Mesendoderm (in vitro differentiated cells): ENCODE results near the gene TINCR.

Experiments used
- DNase-seq: peaks from one replicate; pipeline ENCODE4 v3.0.0; 2013
- H2AK5ac ChIP-seq: 2 replicates; pipeline ENCODE4 v1.6.1; 2013; ENCODE audit warnings: low read length, inconsistent platforms
- H2BK120ac ChIP-seq: 2 replicates; pipeline ENCODE4 v1.6.1; 2013; ENCODE audit warnings: low read depth, mild to moderate bottlenecking, low read length, moderate library complexity, mixed read lengths
- H2BK15ac ChIP-seq: replicated peaks from 2 replicates; pipeline ENCODE4 v1.6.1; 2013; ENCODE audit warnings: low read depth, mild to moderate bottlenecking, moderate library complexity
- H2BK5ac ChIP-seq: 2 replicates; pipeline ENCODE4 v1.6.1; 2013; ENCODE audit warnings: low read length, inconsistent platforms
- H3K18ac ChIP-seq: 2 replicates; pipeline ENCODE4 v1.6.1; 2013; ENCODE audit warnings: mild to moderate bottlenecking, low read length, mixed read lengths
- H3K23ac ChIP-seq: one replicate; pipeline ENCODE4 v1.6.1; 2013; ENCODE audit warnings: low read length
- H3K27ac ChIP-seq: 2 replicates; pipeline ENCODE4 v1.5.1; 2013; ENCODE audit warnings: low read depth, mild to moderate bottlenecking, inconsistent platforms, low read length, moderate library complexity
- H3K27me3 ChIP-seq: 2 replicates; pipeline ENCODE4 v1.6.1; 2013; ENCODE audit warnings: low read length, control low read depth, mild to moderate bottlenecking, inconsistent platforms; ENCODE audit not compliant: insufficient read depth, poor library complexity
- H3K36me3 ChIP-seq: 2 replicates; pipeline ENCODE4 v1.6.1; 2013; ENCODE audit warnings: low read length, inconsistent platforms; ENCODE audit not compliant: control insufficient read depth, insufficient read depth
- H3K4ac ChIP-seq: one replicate; pipeline ENCODE4 v1.6.1; 2013; ENCODE audit warnings: low read depth, mild to moderate bottlenecking, low read length, moderate library complexity
- H3K4me1 ChIP-seq: 2 replicates; pipeline ENCODE4 v1.6.1; 2013; ENCODE audit warnings: low read depth, low read length, inconsistent platforms; ENCODE audit not compliant: control insufficient read depth
- H3K4me2 ChIP-seq: 2 replicates; pipeline ENCODE4 v1.6.1; 2013; ENCODE audit warnings: low read length
- H3K4me3 ChIP-seq: 2 replicates; pipeline ENCODE4 v1.5.1; 2013; ENCODE audit warnings: mild to moderate bottlenecking, low read length
- H3K56ac ChIP-seq: one replicate; pipeline ENCODE4 v1.6.1; 2013; ENCODE audit warnings: low read length
- H3K79me1 ChIP-seq: 2 replicates; pipeline ENCODE4 v1.6.1; 2013; ENCODE audit warnings: low read length, inconsistent platforms
- H3K79me2 ChIP-seq: 2 replicates; pipeline ENCODE4 v1.6.1; 2013; ENCODE audit warnings: mild to moderate bottlenecking, low read length; ENCODE audit not compliant: control insufficient read depth, insufficient read depth
- H3K9ac ChIP-seq: 2 replicates; pipeline ENCODE4 v1.6.1; 2013; ENCODE audit warnings: low read length, inconsistent platforms
- H4K5ac ChIP-seq: one replicate; pipeline ENCODE4 v1.6.1; 2013; ENCODE audit warnings: low read length
- H4K8ac ChIP-seq: one replicate; pipeline ENCODE4 v1.6.1; 2013; ENCODE audit warnings: low read depth, mild to moderate bottlenecking, control low read depth, low read length, moderate library complexity
- WGBS: extraction: QIAGEN DNeasy Blood & Tissue Kit; methylation state at CpG from one replicate; pipeline ENCODE4 v1.1.7; 2013; ENCODE audit warnings: low lambda C conversion rate, missing lambda C conversion rate; ENCODE audit not compliant: insufficient coverage; ENCODE audit errors: extremely low coverage; 5-methylcytosine and 5-hydroxymethylcytosine counted together

Gene TINCR

DNA sequence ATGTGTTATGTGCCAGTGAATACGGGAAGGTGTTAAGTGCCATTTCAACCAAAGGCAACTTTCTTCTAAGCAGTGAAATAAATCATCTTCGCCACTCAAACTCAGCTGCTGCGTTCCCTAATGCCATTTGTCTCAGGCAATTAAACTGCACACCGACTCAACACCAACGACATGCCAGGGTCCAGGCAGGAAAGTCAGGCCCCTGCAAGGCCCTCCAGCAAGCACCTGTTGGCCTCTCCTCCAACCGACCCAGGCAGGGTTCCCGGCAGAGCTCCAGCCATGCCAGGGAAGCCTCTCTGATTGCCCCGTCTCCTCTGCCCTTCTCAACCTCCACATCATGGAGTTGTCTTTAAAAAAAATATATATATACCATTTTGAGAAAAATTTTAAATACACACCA is 33.0 kb upstream of the TINCR start:
- Histone ChIP-seq H2BK15ac (no peak overlapping the region), H2BK5ac (no peak overlapping the region), H3K79me1 (peaks cover 7% of the 10 kb centered on the region), H3K9ac (no peak overlapping the region), H3K23ac (no peak overlapping the region), H3K4me1 (no peaks in the 10 kb centered on the region), H3K18ac (no peak overlapping the region), H3K56ac (no peak overlapping the region), H4K5ac (no peak overlapping the region), H2AK5ac (no peak overlapping the region), H3K4me3 (no peak overlapping the region), H3K27ac (no peak overlapping the region), H3K4me2 (no peak overlapping the region), H3K27me3 (no peaks in the 10 kb centered on the region), H3K4ac (no peak overlapping the region), H4K8ac (no peak overlapping the region), H2BK120ac (no peak overlapping the region), H3K36me3 (peaks cover 28% of the 10 kb centered on the region), H3K79me2 (peaks cover under 1% of the 10 kb centered on the region)
- DNase-seq, result no peak
- no CpG with 5 or more reads among the region's 8 CpGs for WGBS

DNA sequence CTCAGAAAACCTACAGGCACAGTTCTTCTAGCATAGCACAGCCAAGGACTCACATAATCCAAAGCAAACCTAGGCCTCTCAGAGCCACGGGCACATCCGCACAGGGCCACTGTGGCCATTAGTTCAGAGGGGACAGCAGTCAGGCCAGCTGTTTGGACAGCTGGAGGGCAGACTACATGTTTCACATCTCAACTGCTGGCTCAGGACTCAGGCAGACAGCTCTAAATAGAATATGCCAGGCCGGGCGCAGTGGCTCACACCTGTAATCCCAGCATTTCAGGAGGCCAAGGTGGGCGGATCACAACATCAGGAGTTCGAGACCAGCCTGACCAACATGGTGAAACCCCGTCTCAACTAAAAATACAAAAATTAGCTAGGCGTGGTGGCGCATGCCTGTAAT is 28.0 kb upstream of the TINCR start:
- Histone ChIP-seq H3K23ac (no peak overlapping the region), H3K4me2 (no peak overlapping the region), H3K56ac (no peak overlapping the region), H3K4me1 (no peaks in the 10 kb centered on the region), H2BK120ac (no peak overlapping the region), H3K27me3 (no peaks in the 10 kb centered on the region), H3K9ac (no peak overlapping the region), H2BK15ac (no peak overlapping the region), H3K79me1 (peaks cover 3% of the 10 kb centered on the region), H3K4me3 (no peak overlapping the region), H3K79me2 (no peaks in the 10 kb centered on the region), H2BK5ac (no peak overlapping the region), H3K4ac (no peak overlapping the region), H3K36me3 (peaks cover 32% of the 10 kb centered on the region), H4K5ac (no peak overlapping the region), H3K18ac (no peak overlapping the region), H2AK5ac (no peak overlapping the region), H3K27ac (no peak overlapping the region), H4K8ac (no peak overlapping the region)
- DNase-seq, result no peak
- no CpG with 5 or more reads among the region's 9 CpGs for WGBS

DNA sequence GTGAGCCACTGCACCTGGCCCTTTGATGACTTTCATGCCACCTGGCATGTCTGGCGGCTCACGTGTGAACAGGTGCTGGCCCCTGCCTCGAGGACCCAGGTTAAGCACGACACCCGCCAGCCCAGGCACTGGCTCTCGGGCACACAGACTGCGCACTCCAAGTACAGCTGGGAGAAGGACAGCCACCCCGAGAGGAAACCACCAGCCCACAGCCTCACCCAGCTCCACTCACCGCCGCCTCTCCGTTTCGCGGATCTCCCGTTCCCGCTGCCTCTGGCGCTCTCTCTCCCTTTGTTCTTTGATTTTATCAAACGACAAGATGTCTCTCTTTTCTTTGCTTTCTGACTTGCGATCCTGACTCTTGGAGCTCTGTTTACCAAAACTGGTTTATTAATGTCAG is 27.4 kb upstream of the TINCR start:
- H3K56ac ChIP-seq, result no peak overlapping the region
- no peak overlapping the region for H3K18ac ChIP-seq
- H3K79me1 ChIP-seq, result peaks cover 3% of the 10 kb centered on the region
- peaks cover 29% of the 10 kb centered on the region for H3K36me3 ChIP-seq
- no peak overlapping the region for H2BK15ac ChIP-seq
- no peak overlapping the region for H4K8ac ChIP-seq
- no peak overlapping the region for H3K4me3 ChIP-seq
- no peaks in the 10 kb centered on the region for H3K79me2 ChIP-seq
- no peak overlapping the region for H4K5ac ChIP-seq
- no peak overlapping the region for H3K4me2 ChIP-seq
- no CpG with 5 or more reads among the region's 18 CpGs for WGBS
- H3K23ac ChIP-seq, result no peak overlapping the region
- H3K4me1 ChIP-seq, result no peaks in the 10 kb centered on the region
- no peaks in the 10 kb centered on the region for H3K27me3 ChIP-seq
- DNase-seq, result no peak
- no peak overlapping the region for H2BK120ac ChIP-seq
- H3K27ac ChIP-seq, result no peak overlapping the region
- no peak overlapping the region for H2AK5ac ChIP-seq
- H3K9ac ChIP-seq, result no peak overlapping the region
- H3K4ac ChIP-seq, result no peak overlapping the region
- no peak overlapping the region for H2BK5ac ChIP-seq

DNA sequence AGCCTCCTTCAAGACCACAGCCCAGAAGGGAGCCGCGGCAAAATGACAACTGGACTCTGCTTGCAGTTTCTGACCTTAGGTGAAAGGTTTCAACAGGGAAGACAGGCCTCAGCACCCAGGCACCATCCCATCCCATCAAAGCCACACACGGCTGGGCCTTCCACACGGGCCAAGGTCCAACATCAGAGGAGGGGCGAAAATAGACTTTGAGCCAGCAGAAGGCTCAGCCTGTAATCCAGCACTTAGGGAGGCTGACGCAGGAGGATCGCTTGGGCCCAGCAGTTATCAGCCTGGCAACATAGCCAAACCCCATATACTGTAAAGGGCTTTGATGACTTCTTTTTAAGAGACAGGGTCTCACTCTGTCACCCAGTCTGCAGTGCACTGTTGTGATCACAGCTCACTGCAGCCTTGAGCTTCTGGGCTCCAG is 26.8 kb upstream of the TINCR start:
- Histone ChIP-seq H3K56ac (no peak overlapping the region), H3K27me3 (no peaks in the 10 kb centered on the region), H3K27ac (no peak overlapping the region), H4K5ac (no peak overlapping the region), H3K79me2 (no peaks in the 10 kb centered on the region), H2BK15ac (no peak overlapping the region), H2BK120ac (no peak overlapping the region), H3K4me3 (no peak overlapping the region), H3K4me1 (no peaks in the 10 kb centered on the region), H3K4me2 (no peak overlapping the region), H3K4ac (no peak overlapping the region), H3K36me3 (peaks cover 28% of the 10 kb centered on the region), H3K18ac (no peak overlapping the region), H2BK5ac (no peak overlapping the region), H3K9ac (no peak overlapping the region), H4K8ac (no peak overlapping the region), H3K79me1 (peaks cover 3% of the 10 kb centered on the region), H2AK5ac (no peak overlapping the region), H3K23ac (no peak overlapping the region)
- no peak for DNase-seq
- WGBS, result no CpG with 5 or more reads among the region's 7 CpGs

DNA sequence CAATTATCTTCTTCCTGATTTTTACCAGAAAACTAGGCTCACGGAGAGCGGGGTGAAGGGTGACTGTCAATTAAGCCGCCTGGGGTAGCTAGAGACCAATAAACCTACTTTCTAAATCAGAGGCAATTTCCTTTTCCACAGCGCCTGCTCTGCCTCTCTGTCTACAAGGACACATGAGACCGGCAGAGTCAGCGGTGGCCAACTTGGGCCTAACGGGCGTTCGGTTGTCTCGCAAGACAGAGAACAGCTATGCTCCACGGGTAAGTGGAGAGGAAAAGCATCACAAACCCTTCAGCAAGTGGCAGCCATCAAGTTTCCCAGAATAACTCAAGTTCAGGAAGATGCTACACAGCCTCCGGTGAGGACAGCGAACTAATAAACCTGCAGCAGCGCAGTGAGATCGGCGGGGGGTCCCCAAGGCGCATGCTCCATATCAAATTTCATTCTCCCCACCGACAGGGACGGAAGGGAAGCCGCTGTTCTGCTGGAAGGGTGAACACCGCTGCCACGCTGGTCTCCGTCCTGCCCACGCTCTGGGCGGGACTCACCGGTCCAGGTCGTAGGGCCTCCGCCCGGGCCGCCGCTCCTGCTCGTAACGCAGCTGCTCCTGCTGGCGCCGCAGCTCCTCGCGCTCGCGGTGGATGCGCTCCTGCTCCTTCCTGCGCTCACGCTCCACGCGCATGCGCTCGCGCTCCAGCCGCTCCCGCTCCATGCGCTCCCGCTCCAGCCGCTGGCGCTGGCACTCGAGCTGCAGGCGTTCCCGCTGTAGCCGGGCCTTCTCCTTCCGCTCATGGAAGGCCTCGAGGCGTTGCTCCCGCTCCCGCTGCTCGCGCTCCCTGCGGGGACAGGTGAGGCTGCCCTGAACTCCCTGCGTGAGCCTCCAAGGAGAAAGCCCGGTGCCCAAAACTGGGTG is 25.8 kb upstream of the TINCR start:
- Histone ChIP-seq H3K79me2 (no peaks in the 10 kb centered on the region), H3K79me1 (peaks cover 3% of the 10 kb centered on the region), H3K23ac (no peak overlapping the region), H3K4ac (no peak overlapping the region), H3K4me2 (no peak overlapping the region), H3K4me3 (no peak overlapping the region), H4K8ac (no peak overlapping the region), H2BK120ac (no peak overlapping the region), H2AK5ac (no peak overlapping the region), H2BK5ac (no peak overlapping the region), H3K27ac (no peak overlapping the region), H4K5ac (no peak overlapping the region), H3K9ac (no peak overlapping the region), H2BK15ac (no peak overlapping the region), H3K56ac (no peak overlapping the region), H3K4me1 (no peaks in the 10 kb centered on the region), H3K18ac (no peak overlapping the region), H3K27me3 (no peaks in the 10 kb centered on the region), H3K36me3 (peaks cover 21% of the 10 kb centered on the region)
- DNase-seq, result no peak
- WGBS, result no CpG with 5 or more reads among the region's 67 CpGs
